ENCODE data around the gene SPIRE1. TPM values are rescaled to one million over a fixed set of nuclear protein-coding genes. Genes with fewer than 3 reads are reported as not detected.

Gene SPIRE1

GRCh38 chr18:12397793-12398192 is 260.1 kb downstream of the SPIRE1 start:
- H3K23ac ChIP-seq (ENCODE audit: low read length in 2 of 2): no peak overlapping the region
- 90% methylated on average over 6 of the region's 6 CpGs for WGBS

GRCh38 chr18:12397254-12397653 is 260.7 kb downstream of the SPIRE1 start:
- Histone ChIP-seq H2BK120ac (ENCODE audit: low read depth, low read length) (no peak overlapping the region), H3K9ac (ENCODE audit: low read length) (no peak overlapping the region), H3K4ac (ENCODE audit: low read depth in 1 of 2, low read length in 2 of 2) (no peak overlapping the region), H4K91ac (ENCODE audit: low read length) (no peak overlapping the region), H3K4me2 (ENCODE audit: low read length, poor library complexity, severe bottlenecking) (no peak overlapping the region), H3K23ac (ENCODE audit: low read length in 2 of 2) (no peak overlapping the region), H3K27me3 (ENCODE audit: control insufficient read depth in 1 of 2, insufficient read depth in 1 of 2, low read length in 2 of 2) (peaks cover 0 to 12% of the 10 kb centered on the region in 2 experiments), H3K14ac (ENCODE audit: low read length in 2 of 2) (no peak overlapping the region), H3K36me3 (ENCODE audit: control insufficient read depth in 1 of 2, insufficient read depth in 2 of 2, low read depth in 1 of 2, low read length in 2 of 2) (no peaks in the 10 kb centered on the region), H2BK5ac (ENCODE audit: low read depth, low read length, poor library complexity, severe bottlenecking) (no peak overlapping the region), H2AFZ (ENCODE audit: low read depth, low read length) (no peak overlapping the region), H3K18ac (ENCODE audit: low read depth in 1 of 2, low read length in 2 of 2) (no peak overlapping the region), H3K9me3 (ENCODE audit: control insufficient read depth, low read length) (no peaks in the 10 kb centered on the region), H3K79me1 (replicated peaks; ENCODE audit: low read length, poor library complexity, severe bottlenecking) (no peaks in the 10 kb centered on the region), H4K8ac (ENCODE audit: low read length) (no peak overlapping the region), H2AK5ac (ENCODE audit: low read length, severe bottlenecking) (no peak overlapping the region), H2BK12ac (ENCODE audit: low read length in 2 of 2) (no peak overlapping the region), H3K4me1 (ENCODE audit: control insufficient read depth, insufficient read depth, low read depth, low read length) (peaks cover 3% of the 10 kb centered on the region), H3K27ac (ENCODE audit: low read length, poor library complexity, severe bottlenecking) (no peak overlapping the region), H3K4me3 (ENCODE audit: insufficient read depth in 1 of 2, low read depth in 1 of 2, low read length in 2 of 2) (no peak overlapping the region), H2BK15ac (ENCODE audit: low read depth, poor library complexity, severe bottlenecking) (no peak overlapping the region)
- WGBS: 91% methylated on average over 9 of the region's 9 CpGs
- DNase-seq: no peak

More at GRCh38 chr18:12397793-12398192, 260.1 kb downstream of the SPIRE1 start:
- no peak overlapping the region for H4K8ac ChIP-seq (ENCODE audit: low read length)
- H2AK5ac ChIP-seq (ENCODE audit: low read length, severe bottlenecking): no peak overlapping the region
- H2BK5ac ChIP-seq (ENCODE audit: low read depth, low read length, poor library complexity, severe bottlenecking): no peak overlapping the region
- peaks cover 4% of the 10 kb centered on the region for H3K4me1 ChIP-seq (ENCODE audit: control insufficient read depth, insufficient read depth, low read depth, low read length)
- H3K4me2 ChIP-seq (ENCODE audit: low read length, poor library complexity, severe bottlenecking): no peak overlapping the region
- H3K27me3 ChIP-seq (ENCODE audit: control insufficient read depth in 1 of 2, insufficient read depth in 1 of 2, low read length in 2 of 2): peaks cover 0 to 12% of the 10 kb centered on the region in 2 experiments
- H3K9me3 ChIP-seq (ENCODE audit: control insufficient read depth, low read length): no peaks in the 10 kb centered on the region
- no peaks in the 10 kb centered on the region for H3K36me3 ChIP-seq (ENCODE audit: control insufficient read depth in 1 of 2, insufficient read depth in 2 of 2, low read depth in 1 of 2, low read length in 2 of 2)
- no peak overlapping the region for H3K14ac ChIP-seq (ENCODE audit: low read length in 2 of 2)
- H2AFZ ChIP-seq (ENCODE audit: low read depth, low read length): no peak overlapping the region
- no peak for DNase-seq
- H3K18ac ChIP-seq (ENCODE audit: low read depth in 1 of 2, low read length in 2 of 2): no peak overlapping the region
- H3K4ac ChIP-seq (ENCODE audit: low read depth in 1 of 2, low read length in 2 of 2): no peak overlapping the region
- H3K79me1 ChIP-seq (replicated peaks; ENCODE audit: low read length, poor library complexity, severe bottlenecking): no peaks in the 10 kb centered on the region
- H3K4me3 ChIP-seq (ENCODE audit: insufficient read depth in 1 of 2, low read depth in 1 of 2, low read length in 2 of 2): no peak overlapping the region
- H2BK120ac ChIP-seq (ENCODE audit: low read depth, low read length): no peak overlapping the region
- no peak overlapping the region for H4K91ac ChIP-seq (ENCODE audit: low read length)
- no peak overlapping the region for H2BK15ac ChIP-seq (ENCODE audit: low read depth, poor library complexity, severe bottlenecking)
- H2BK12ac ChIP-seq (ENCODE audit: low read length in 2 of 2): no peak overlapping the region
- no peak overlapping the region for H3K27ac ChIP-seq (ENCODE audit: low read length, poor library complexity, severe bottlenecking)
- H3K9ac ChIP-seq (ENCODE audit: low read length): no peak overlapping the region

Small RNAs within 50 kb of the gene (small RNA-seq; reads per million reads assigned to genes)
- not detected for gene RNU7-129P (ENCODE audit: low read depth)
